ENCODE data around the gene MKRN1. TPM values are rescaled to one million over a fixed set of nuclear protein-coding genes. Genes with fewer than 3 reads are reported as not detected.
"Not testable (repeated sequence)": the region's sequence is repeated elsewhere in the genome, so short reads cannot be mapped to it uniquely, and the experiment has no call there.

The MKRN1 gene
- total RNA-seq, 4 donors from 2014 or later: 58.1 to 95.8 (median 79.5) TPM

- Histone ChIP-seq H3K27me3 (no peaks in the 10 kb centered on the region), H3K27ac (no peak overlapping the region), H3K36me3 (peaks cover 89% of the 10 kb centered on the region), H3K4me3 (no peak overlapping the region), H3K9me3 (no peaks in the 10 kb centered on the region), H3K4me1 (no peaks in the 10 kb centered on the region)
- no peak for DNase-seq (ENCODE audit: low spot score in 2 of 2)
- TF ChIP-seq POLR2A (IDR thresholded peaks at IDR 0.05) (no peak), POLR2AphosphoS5 (IDR thresholded peaks at IDR 0.05) (no peak), EP300 (IDR thresholded peaks at IDR 0.05) (no peak)
- TF ChIP-seq, protein P1, sequence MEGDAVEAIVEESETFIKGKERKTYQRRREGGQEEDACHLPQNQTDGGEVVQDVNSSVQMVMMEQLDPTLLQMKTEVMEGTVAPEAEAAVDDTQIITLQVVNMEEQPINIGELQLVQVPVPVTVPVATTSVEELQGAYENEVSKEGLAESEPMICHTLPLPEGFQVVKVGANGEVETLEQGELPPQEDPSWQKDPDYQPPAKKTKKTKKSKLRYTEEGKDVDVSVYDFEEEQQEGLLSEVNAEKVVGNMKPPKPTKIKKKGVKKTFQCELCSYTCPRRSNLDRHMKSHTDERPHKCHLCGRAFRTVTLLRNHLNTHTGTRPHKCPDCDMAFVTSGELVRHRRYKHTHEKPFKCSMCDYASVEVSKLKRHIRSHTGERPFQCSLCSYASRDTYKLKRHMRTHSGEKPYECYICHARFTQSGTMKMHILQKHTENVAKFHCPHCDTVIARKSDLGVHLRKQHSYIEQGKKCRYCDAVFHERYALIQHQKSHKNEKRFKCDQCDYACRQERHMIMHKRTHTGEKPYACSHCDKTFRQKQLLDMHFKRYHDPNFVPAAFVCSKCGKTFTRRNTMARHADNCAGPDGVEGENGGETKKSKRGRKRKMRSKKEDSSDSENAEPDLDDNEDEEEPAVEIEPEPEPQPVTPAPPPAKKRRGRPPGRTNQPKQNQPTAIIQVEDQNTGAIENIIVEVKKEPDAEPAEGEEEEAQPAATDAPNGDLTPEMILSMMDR (IDR thresholded peaks at IDR 0.05): no peak
- 83% methylated on average over 3 of the region's 3 CpGs for WGBS
Observed at GRCh38 chr7:140458201-140458600, 21.1 kb downstream of the MKRN1 start.

DNA sequence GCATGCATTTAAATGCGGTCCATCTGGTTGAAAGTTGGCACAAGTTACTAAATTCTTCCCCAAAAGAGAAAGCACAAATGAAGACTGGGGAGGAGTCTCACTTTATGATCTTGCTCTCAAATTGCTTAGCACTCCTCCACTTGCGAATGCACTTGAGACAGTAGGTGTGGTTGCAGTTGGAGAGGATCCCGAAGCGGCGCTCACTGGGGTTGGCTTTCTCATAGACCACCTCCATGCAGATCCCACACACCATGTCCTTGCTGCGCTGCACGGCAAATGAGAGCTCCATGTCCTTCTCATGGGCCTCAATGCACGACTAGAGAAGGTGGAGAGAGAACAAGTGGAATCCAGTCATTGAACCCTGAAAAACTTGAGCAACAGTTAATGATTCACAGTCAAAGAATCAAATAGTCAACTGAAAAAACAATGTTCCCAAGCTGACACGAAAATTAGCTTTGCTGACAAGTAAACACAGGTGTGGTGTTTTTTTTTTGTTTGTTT lies 22.7 kb downstream of the MKRN1 start:
- Histone ChIP-seq H3K4me3 (no peak overlapping the region), H3K4me1 (no peaks in the 10 kb centered on the region), H3K27ac (no peak overlapping the region), H3K27me3 (no peaks in the 10 kb centered on the region), H3K9me3 (no peaks in the 10 kb centered on the region), H3K36me3 (peaks cover 92% of the 10 kb centered on the region)
- WGBS: 94% methylated on average over 9 of the region's 9 CpGs
- DNase-seq (ENCODE audit: low spot score in 2 of 2): no peak
- no peak for TF ChIP-seq EP300 (IDR thresholded peaks at IDR 0.05)
- TF ChIP-seq POLR2A (IDR thresholded peaks at IDR 0.05): no peak
- TF ChIP-seq, protein P1 (IDR thresholded peaks at IDR 0.05): no peak
- TF ChIP-seq POLR2AphosphoS5 (IDR thresholded peaks at IDR 0.05): no peak

DNA sequence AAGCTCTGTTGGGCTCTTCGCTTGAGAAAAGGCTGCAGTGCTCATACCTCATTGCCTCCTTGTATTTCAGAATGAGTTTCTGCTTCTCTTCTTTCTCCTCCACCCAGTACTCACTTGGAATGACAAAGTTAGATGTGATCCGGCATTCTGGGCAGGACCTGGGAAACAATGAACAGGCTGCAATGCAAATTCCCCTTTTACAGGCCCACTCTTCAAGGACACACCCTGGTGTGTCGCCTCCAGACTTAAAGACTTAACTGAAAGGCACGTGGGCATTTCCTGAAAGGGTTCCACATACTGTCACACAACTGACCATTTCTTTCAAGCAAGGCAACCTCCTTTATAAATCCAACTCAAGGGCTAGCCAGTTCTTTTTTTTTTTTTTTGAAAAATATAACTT lies 23.6 kb downstream of the MKRN1 start:
- peaks cover 83% of the 10 kb centered on the region for H3K36me3 ChIP-seq
- WGBS: 70% methylated on average over 4 of the region's 4 CpGs

GRCh38 chr7:140454657-140455015 lies 24.7 kb downstream of the MKRN1 start:
- TF ChIP-seq POLR2AphosphoS5 (IDR thresholded peaks at IDR 0.05): no peak
- TF ChIP-seq, protein P1 (IDR thresholded peaks at IDR 0.05): no peak
- TF ChIP-seq EP300 (IDR thresholded peaks at IDR 0.05): no peak
- TF ChIP-seq POLR2A (IDR thresholded peaks at IDR 0.05): no peak
- Histone ChIP-seq H3K9me3 (no peaks in the 10 kb centered on the region), H3K4me1 (no peaks in the 10 kb centered on the region), H3K27me3 (no peaks in the 10 kb centered on the region), H3K4me3 (no peak overlapping the region), H3K36me3 (peaks cover 74% of the 10 kb centered on the region), H3K27ac (no peak overlapping the region)
- WGBS: 78% methylated on average over 8 of the region's 8 CpGs
- DNase-seq (ENCODE audit: low spot score in 2 of 2): no peak

More for the DNA sequence above, 23.6 kb downstream of the MKRN1 start:
- Histone ChIP-seq H3K4me3 (no peak overlapping the region), H3K4me1 (no peaks in the 10 kb centered on the region), H3K27ac (no peak overlapping the region), H3K9me3 (no peaks in the 10 kb centered on the region), H3K27me3 (no peaks in the 10 kb centered on the region)
- no peak for TF ChIP-seq POLR2A (IDR thresholded peaks at IDR 0.05)
- TF ChIP-seq EP300 (IDR thresholded peaks at IDR 0.05): no peak
- TF ChIP-seq POLR2AphosphoS5 (IDR thresholded peaks at IDR 0.05): no peak
- TF ChIP-seq, protein P1 (IDR thresholded peaks at IDR 0.05): no peak
- no peak for DNase-seq (ENCODE audit: low spot score in 2 of 2)

- not testable (repeated sequence) for H3K9me3 ChIP-seq; DNase-seq (ENCODE audit: low spot score in 2 of 2); H3K27ac ChIP-seq; H3K27me3 ChIP-seq; H3K4me1 ChIP-seq; H3K4me3 ChIP-seq
- H3K36me3 ChIP-seq: peaks cover 70% of the 10 kb centered on the region
- 85% methylated on average over 9 of the region's 9 CpGs for WGBS
Observed at GRCh38 chr7:140453785-140454656, 25.3 kb downstream of the MKRN1 start.

Data from suprapubic skin (tissue), 4 donors.